Measurements from ENCODE around the gene RSL24D1.

The RSL24D1 gene

GRCh38 chr15:55195996-55196395, 745 bp downstream of the RSL24D1 start:
- no peak for TF ChIP-seq CTCF (IDR thresholded peaks at IDR 0.05; ENCODE audit: borderline replicate concordance, control extremely low read depth, extremely low read depth, insufficient read depth, missing control alignments)
- in situ Hi-C loops (cut with MboI; ENCODE audit: low sequenced_read_pairs, unreplicated experiment): no loop called here
- DNase-seq (ENCODE audit: low spot score): no peak

- in situ Hi-C loops (cut with MboI; ENCODE audit: low sequenced_read_pairs, unreplicated experiment): no loop called here
- no peak for TF ChIP-seq CTCF (IDR thresholded peaks at IDR 0.05; ENCODE audit: borderline replicate concordance, control extremely low read depth, extremely low read depth, insufficient read depth, missing control alignments)
- DNase-seq (ENCODE audit: low spot score): no peak
Observed at GRCh38 chr15:55194256-55194655, 2.5 kb downstream of the RSL24D1 start.

- TF ChIP-seq CTCF (IDR thresholded peaks at IDR 0.05; ENCODE audit: borderline replicate concordance, control extremely low read depth, extremely low read depth, insufficient read depth, missing control alignments): no peak
- in situ Hi-C loops (cut with MboI; ENCODE audit: low sequenced_read_pairs, unreplicated experiment): no loop called here
- DNase-seq (ENCODE audit: low spot score): no peak
Observed at GRCh38 chr15:55186331-55186730, 10.4 kb downstream of the RSL24D1 start.

GRCh38 chr15:55183679-55184078, 13.1 kb downstream of the RSL24D1 start:
- DNase-seq (ENCODE audit: low spot score): no peak
- TF ChIP-seq CTCF (IDR thresholded peaks at IDR 0.05; ENCODE audit: borderline replicate concordance, control extremely low read depth, extremely low read depth, insufficient read depth, missing control alignments): no peak
- in situ Hi-C loops (cut with MboI; ENCODE audit: low sequenced_read_pairs, unreplicated experiment): no loop called here

- no peak for DNase-seq (ENCODE audit: low spot score)
- in situ Hi-C loops (cut with MboI; ENCODE audit: low sequenced_read_pairs, unreplicated experiment): no loop called here
- TF ChIP-seq CTCF (IDR thresholded peaks at IDR 0.05; ENCODE audit: borderline replicate concordance, control extremely low read depth, extremely low read depth, insufficient read depth, missing control alignments): no peak
Observed at GRCh38 chr15:55179141-55179540, 17.6 kb downstream of the RSL24D1 start.

GRCh38 chr15:55170361-55170760, 26.4 kb downstream of the RSL24D1 start:
- no peak for DNase-seq (ENCODE audit: low spot score)
- in situ Hi-C loops (cut with MboI; ENCODE audit: low sequenced_read_pairs, unreplicated experiment): no loop called here
- TF ChIP-seq CTCF (IDR thresholded peaks at IDR 0.05; ENCODE audit: borderline replicate concordance, control extremely low read depth, extremely low read depth, insufficient read depth, missing control alignments): no peak
